ENCODE data around the gene SHC2. TPM values are rescaled to one million over a fixed set of nuclear protein-coding genes. Genes with fewer than 3 reads are reported as not detected.

The SHC2 gene
- total and polyA plus RNA-seq, 2 donors (not counting 3 experiments of a cell fraction or from before 2014, with no cell fraction given), result 7.5 to 11.8 TPM

DNA sequence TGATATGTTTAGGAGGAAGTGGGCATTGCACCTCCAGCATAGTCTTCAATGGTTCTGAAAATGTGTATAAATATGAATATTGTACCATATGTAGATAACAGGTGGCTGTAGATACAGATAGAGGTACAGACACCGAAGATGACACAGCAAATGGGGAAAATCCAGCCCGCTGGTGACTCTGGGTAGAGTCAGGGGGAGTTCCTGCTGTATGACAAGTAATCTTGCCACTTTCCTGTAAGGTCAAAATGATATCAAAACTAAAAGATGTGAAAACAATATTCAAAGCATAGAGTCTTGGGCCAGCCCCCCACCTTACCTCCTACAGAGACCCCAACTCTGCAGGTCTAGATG, 69.7 kb downstream of the SHC2 start:
- no peaks in the 10 kb centered on the region for H3K36me3 ChIP-seq (ENCODE audit: control insufficient read depth in 2 of 2, extremely low read depth in 1 of 2, insufficient read depth in 2 of 2, low read length in 2 of 2)
- peaks cover 2% of the 10 kb centered on the region for H3K9me3 ChIP-seq (replicated peaks; ENCODE audit: control insufficient read depth, insufficient read depth, low read length)
- no TSS peak for BruUV-seq (replicated peaks)
- H3K79me2 ChIP-seq (ENCODE audit: control insufficient read depth, insufficient read depth, low read length), result no peaks in the 10 kb centered on the region
- H3K27ac ChIP-seq (ENCODE audit: insufficient read depth, low read depth, low read length), result no peak overlapping the region
- no peaks in the 10 kb centered on the region for H4K20me1 ChIP-seq (replicated peaks; ENCODE audit: control insufficient read depth, extremely low read depth, insufficient read depth, low read length)
- no peak overlapping the region for H2AFZ ChIP-seq (ENCODE audit: low read depth, low read length)
- no peak overlapping the region for H3K4me3 ChIP-seq (replicated peaks in 1 of 3; ENCODE audit: insufficient read depth in 1 of 3, low read depth in 1 of 3, low read length in 3 of 3)
- intact Hi-C loops (cut with micrococcal nuclease) (no loop called here), dilution Hi-C loops (cut with MboI; ENCODE audit: extremely low pct_ligation_motif_present, low sequenced_read_pairs) (no loop called here)
- H3K9ac ChIP-seq (replicated peaks; ENCODE audit: extremely low read depth, insufficient read depth, low read length), result no peak overlapping the region
- ChIA-PET CTCF (no interaction called here), POLR2A (no interaction called here)
- H3K4me2 ChIP-seq (ENCODE audit: insufficient read depth, low read length), result no peak overlapping the region
- DNase-seq (ENCODE audit: low read depth, low spot score) (no peak), FAIRE-seq (no peak)
- no peaks in the 10 kb centered on the region for H3K27me3 ChIP-seq (ENCODE audit: control insufficient read depth in 2 of 2, insufficient read depth in 2 of 2, low read length in 2 of 2)
- no peaks in the 10 kb centered on the region for H3K4me1 ChIP-seq (ENCODE audit: control insufficient read depth, extremely low read depth, insufficient read depth, low read length)
- H3K9me1 ChIP-seq (replicated peaks; ENCODE audit: control insufficient read depth, extremely low read depth, insufficient read depth, low read length), result no peaks in the 10 kb centered on the region
- TF ChIP-seq, protein P1, sequence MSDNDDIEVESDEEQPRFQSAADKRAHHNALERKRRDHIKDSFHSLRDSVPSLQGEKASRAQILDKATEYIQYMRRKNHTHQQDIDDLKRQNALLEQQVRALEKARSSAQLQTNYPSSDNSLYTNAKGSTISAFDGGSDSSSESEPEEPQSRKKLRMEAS (IDR thresholded peaks at IDR 0.05; ENCODE audit: insufficient read depth, insufficient read length), result no peak
- TF ChIP-seq, protein P2, sequence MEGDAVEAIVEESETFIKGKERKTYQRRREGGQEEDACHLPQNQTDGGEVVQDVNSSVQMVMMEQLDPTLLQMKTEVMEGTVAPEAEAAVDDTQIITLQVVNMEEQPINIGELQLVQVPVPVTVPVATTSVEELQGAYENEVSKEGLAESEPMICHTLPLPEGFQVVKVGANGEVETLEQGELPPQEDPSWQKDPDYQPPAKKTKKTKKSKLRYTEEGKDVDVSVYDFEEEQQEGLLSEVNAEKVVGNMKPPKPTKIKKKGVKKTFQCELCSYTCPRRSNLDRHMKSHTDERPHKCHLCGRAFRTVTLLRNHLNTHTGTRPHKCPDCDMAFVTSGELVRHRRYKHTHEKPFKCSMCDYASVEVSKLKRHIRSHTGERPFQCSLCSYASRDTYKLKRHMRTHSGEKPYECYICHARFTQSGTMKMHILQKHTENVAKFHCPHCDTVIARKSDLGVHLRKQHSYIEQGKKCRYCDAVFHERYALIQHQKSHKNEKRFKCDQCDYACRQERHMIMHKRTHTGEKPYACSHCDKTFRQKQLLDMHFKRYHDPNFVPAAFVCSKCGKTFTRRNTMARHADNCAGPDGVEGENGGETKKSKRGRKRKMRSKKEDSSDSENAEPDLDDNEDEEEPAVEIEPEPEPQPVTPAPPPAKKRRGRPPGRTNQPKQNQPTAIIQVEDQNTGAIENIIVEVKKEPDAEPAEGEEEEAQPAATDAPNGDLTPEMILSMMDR (IDR thresholded peaks at IDR 0.05; ENCODE audit: extremely low read depth in 1 of 2, insufficient read depth in 1 of 2, low read depth in 1 of 2, low read length in 2 of 2), result no peak

DNA sequence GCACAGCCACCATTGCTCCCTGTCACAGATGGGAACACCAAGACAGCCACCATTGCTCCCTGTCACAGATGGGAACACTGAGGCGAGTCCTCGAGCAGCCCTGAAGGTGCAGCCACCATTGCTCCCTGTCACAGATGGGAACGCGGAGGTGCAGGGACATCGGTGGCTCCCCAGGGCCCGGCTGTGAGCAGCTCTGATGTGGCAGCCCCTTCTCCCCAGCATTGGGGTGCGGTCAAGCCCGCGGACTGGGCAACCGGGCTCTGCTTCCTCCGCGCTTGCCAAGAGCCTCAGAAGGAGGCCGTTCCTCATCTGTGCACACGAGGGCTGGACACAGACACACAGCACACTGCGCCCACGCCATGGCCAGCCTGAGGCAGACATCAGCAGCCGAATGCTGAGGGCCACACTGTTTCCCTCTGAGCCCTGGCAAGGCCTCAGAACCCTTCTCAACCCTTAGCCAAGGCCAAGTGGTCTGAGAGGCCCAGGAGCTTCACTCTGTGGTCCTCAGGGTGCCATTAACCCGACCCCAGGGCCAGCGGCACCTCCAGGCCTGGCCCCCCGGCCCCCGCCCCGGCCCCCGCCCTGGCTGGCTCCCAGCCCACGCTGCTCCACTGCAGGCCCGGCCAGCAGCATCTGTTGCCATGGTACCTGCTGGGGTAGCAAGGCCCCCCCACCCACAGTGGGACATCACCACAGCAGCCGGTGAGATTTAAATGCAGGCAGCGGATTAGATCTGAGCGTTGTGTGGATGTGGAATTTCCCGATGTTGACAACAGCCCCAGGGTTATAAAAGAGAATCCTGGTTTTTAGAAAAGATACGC, 70.2 kb downstream of the SHC2 start:
- POLR2A ChIA-PET, result no interaction called here
- Histone ChIP-seq H3K9me1 (replicated peaks; ENCODE audit: control insufficient read depth, extremely low read depth, insufficient read depth, low read length) (no peaks in the 10 kb centered on the region), H4K20me1 (replicated peaks; ENCODE audit: control insufficient read depth, extremely low read depth, insufficient read depth, low read length) (no peaks in the 10 kb centered on the region), H3K4me3 (replicated peaks in 1 of 3; ENCODE audit: insufficient read depth in 1 of 3, low read depth in 1 of 3, low read length in 3 of 3) (no peak overlapping the region), H3K4me2 (ENCODE audit: insufficient read depth, low read length) (no peak overlapping the region), H3K4me1 (ENCODE audit: control insufficient read depth, extremely low read depth, insufficient read depth, low read length) (no peaks in the 10 kb centered on the region), H3K9me3 (replicated peaks; ENCODE audit: control insufficient read depth, insufficient read depth, low read length) (peaks cover 2% of the 10 kb centered on the region), H3K27ac (ENCODE audit: insufficient read depth, low read depth, low read length) (no peak overlapping the region), H3K79me2 (ENCODE audit: control insufficient read depth, insufficient read depth, low read length) (no peaks in the 10 kb centered on the region), H3K27me3 (ENCODE audit: control insufficient read depth in 2 of 2, insufficient read depth in 2 of 2, low read length in 2 of 2) (no peaks in the 10 kb centered on the region), H3K9ac (replicated peaks; ENCODE audit: extremely low read depth, insufficient read depth, low read length) (no peak overlapping the region), H2AFZ (ENCODE audit: low read depth, low read length) (no peak overlapping the region), H3K36me3 (ENCODE audit: control insufficient read depth in 2 of 2, extremely low read depth in 1 of 2, insufficient read depth in 2 of 2, low read length in 2 of 2) (no peaks in the 10 kb centered on the region)
- BruUV-seq (replicated peaks), result no TSS peak
- DNase-seq (ENCODE audit: low read depth, low spot score) (no peak), FAIRE-seq (no peak)
- intact Hi-C loops (cut with micrococcal nuclease), result no loop called here
- no peak for TF ChIP-seq GATA2 (IDR thresholded peaks at IDR 0.05; ENCODE audit: insufficient read depth, insufficient read length, low read depth, low read length)
- no peak for TF ChIP-seq POLR2AphosphoS5 (IDR thresholded peaks at IDR 0.05; ENCODE audit: insufficient read depth, low read depth, low read length)
- no peak for TF ChIP-seq JUN (IDR thresholded peaks at IDR 0.05; ENCODE audit: borderline replicate concordance, insufficient read depth, insufficient read length, low read depth)
- TF ChIP-seq MYC (IDR thresholded peaks at IDR 0.05; ENCODE audit: low read depth, low read length), result no peak
- TF ChIP-seq, protein P1 (IDR thresholded peaks at IDR 0.05; ENCODE audit: insufficient read depth, insufficient read length), result no peak
- TF ChIP-seq, protein P2 (IDR thresholded peaks at IDR 0.05; ENCODE audit: extremely low read depth in 1 of 2, insufficient read depth in 1 of 2, low read depth in 1 of 2, low read length in 2 of 2), result no peak
- no peak for TF ChIP-seq POLR2A (IDR thresholded peaks at IDR 0.05; ENCODE audit: low read depth, low read length)
- no peak for TF ChIP-seq FOS (IDR thresholded peaks at IDR 0.05; ENCODE audit: borderline replicate concordance, insufficient read depth, low read length)
- no peak for TF ChIP-seq EZH2 (IDR thresholded peaks at IDR 0.05; ENCODE audit: borderline replicate concordance, low read depth, low read length, severe bottlenecking)
- CTCF ChIA-PET, result no interaction called here
- dilution Hi-C loops (cut with MboI; ENCODE audit: extremely low pct_ligation_motif_present, low sequenced_read_pairs), result no loop called here

Measured in endothelial cell of umbilical vein (primary cell).